Cardiac fibroblast (primary cell): ENCODE results near the gene TMEM131.
"Not testable (repeated sequence)": the region's sequence is repeated elsewhere in the genome, so short reads cannot be mapped to it uniquely, and the experiment has no call there.

Experiments used
- DNase-seq, 2 donors: peaks; one replicate each; pipeline versions ENCODE4 v3.0.0 to v3.0.0-alpha.2; 2010; ENCODE audit warnings: low read depth in 2 of 2
- H3K4me3 ChIP-seq, 2 donors: replicated peaks in 1 of 2; 1 replicate in 1 of 2; 2 replicates in 1 of 2; pipeline ENCODE4 v1.5.1; 2011; ENCODE audit warnings: low read depth in 2 of 2, low read length in 2 of 2, mild to moderate bottlenecking in 2 of 2, moderate library complexity in 1 of 2
- TF ChIP-seq, protein P1 (sequence below): IDR thresholded peaks from one replicate; pipeline ENCODE4 v1.5.1; 2011; ENCODE audit warnings: low read depth, mild to moderate bottlenecking, low read length, inconsistent platforms

Gene TMEM131

DNA sequence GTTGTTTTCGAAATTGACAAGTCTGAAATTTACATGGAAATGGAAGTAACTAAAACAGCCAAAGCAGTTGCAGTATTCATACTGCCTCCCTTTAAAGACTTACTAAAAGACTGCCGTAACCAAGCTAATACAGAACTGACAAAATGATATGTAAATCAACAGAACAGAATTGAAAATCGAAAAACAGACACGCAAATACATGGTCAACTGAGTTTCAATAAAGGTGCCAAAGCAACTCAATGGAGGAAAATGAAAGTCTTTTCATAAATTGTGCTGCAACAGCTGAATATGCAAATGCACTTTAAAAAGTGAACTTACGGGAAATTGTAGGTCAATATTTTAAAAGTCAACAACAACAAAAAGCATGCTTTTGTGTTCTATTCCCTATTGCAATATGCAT, 34.2 kb downstream of the TMEM131 start:
- TF ChIP-seq, protein P1, sequence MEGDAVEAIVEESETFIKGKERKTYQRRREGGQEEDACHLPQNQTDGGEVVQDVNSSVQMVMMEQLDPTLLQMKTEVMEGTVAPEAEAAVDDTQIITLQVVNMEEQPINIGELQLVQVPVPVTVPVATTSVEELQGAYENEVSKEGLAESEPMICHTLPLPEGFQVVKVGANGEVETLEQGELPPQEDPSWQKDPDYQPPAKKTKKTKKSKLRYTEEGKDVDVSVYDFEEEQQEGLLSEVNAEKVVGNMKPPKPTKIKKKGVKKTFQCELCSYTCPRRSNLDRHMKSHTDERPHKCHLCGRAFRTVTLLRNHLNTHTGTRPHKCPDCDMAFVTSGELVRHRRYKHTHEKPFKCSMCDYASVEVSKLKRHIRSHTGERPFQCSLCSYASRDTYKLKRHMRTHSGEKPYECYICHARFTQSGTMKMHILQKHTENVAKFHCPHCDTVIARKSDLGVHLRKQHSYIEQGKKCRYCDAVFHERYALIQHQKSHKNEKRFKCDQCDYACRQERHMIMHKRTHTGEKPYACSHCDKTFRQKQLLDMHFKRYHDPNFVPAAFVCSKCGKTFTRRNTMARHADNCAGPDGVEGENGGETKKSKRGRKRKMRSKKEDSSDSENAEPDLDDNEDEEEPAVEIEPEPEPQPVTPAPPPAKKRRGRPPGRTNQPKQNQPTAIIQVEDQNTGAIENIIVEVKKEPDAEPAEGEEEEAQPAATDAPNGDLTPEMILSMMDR = no peak
- no peak for DNase-seq
- H3K4me3 ChIP-seq = no peak overlapping the region

DNA sequence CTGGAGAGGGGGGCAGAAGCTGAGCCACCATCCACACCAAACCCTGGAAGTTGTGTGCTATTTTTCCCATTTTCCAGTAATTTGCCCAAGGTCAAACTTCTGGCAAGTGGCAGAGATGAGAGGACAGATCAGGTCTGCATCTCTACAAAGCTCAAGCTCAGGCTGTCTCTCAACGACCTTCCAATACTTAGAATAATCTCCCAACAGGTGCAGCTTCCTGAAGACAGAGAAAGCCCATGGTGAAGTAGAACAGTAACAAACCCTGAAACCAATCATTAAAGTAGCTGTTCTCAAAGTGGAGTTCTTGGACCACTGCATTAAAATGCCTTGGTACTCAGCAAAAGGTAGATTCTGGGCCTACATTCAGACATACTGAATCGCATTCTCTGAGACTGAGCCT, 37.6 kb downstream of the TMEM131 start:
- TF ChIP-seq, protein P1 = no peak
- no peak for DNase-seq
- H3K4me3 ChIP-seq = no peak overlapping the region

DNA sequence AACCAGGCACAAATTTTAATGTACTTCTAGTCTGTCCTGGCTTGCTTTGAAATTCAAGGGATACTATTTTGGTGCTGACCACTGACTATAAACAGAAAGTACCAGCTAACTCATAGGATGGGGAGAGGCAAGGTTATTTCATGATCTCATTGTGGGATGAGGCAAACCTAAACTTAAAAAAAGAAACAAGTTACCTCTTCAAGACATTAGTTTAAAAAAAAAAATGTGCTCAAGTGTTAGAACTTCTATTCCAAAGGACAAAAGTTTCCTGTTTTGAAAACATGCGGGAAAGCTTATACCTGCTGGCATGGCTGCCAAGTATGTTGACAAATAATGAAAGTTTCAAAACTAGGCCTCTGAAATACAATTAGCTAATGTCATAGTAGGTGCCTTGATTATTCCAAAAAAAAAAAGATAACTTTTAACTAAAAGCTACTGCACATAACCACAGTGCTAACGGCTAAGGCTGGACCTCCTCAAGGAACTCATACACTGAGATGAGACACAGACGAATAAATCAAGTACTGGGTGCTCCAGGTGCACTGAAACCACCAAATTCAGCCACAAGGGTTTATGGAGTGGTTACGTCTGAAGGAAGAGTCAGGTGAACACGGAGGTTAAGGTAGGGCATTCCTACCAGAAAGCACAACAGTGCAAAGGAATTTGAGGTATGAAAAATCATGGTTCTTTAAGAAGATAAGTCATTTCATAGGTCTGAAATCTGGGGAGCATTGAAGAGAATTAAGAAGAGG, 38.1 kb downstream of the TMEM131 start:
- TF ChIP-seq, protein P1 = no peak
- no peak for DNase-seq
- no peak overlapping the region for H3K4me3 ChIP-seq

DNA sequence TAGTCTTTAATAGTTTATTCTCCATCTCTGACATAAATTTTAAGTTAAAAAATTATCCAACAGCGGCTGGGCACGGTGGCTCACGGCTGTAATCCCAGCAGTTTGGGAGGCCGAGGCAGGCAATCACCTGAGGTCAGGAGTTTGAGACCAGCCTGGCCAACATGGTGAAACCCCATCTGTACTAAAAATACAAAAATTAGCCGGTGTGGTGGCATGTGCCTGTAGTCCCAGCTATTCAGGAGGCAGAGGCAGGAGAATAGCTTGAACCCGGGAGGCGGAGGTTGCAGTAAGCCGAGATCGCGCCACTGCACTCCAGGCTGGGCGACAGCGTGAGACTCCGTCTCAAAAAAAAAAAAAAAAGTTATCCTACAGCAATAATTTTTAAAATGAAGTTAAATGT, 39.0 kb downstream of the TMEM131 start:
- H3K4me3 ChIP-seq, DNase-seq: not testable (repeated sequence)

DNA sequence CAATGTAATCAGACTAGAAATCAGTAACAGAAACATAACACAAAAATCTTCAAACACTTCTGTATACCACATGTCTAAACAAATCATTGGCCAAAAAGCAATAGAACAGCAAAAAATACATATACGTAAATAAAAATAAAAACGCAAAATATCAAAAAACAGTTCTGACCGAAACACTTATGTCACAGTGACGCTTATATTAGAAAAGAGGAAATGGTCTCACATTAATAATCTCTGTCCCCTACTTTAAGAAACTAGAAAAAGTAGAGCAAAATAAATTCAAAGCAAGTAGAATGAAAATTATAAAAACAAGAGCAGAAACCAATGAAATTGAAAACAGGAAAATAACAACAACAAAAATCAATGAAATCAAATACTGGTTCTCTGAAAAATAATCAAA, 41.9 kb downstream of the TMEM131 start:
- no peak overlapping the region for H3K4me3 ChIP-seq
- TF ChIP-seq, protein P1 = no peak
- no peak for DNase-seq

DNA sequence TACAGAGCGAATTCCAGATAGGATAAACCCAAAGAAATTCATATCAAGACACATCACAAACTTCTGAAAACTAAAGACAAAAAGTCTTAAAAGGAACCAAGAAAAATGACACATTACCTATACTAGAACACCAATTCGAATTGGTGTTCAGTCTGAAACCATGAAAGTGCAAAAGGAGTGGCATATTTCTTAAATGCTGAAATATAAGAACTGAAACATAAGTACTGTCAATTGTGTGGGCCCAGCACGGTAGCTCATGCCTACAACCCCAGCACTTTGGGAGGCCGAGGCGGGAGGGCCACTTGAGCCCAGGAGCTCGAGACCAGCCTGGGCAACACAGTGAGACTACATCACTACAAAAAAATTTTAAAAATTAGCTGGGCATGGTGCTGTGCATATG, 43.4 kb downstream of the TMEM131 start:
- no peak for DNase-seq
- no peak overlapping the region for H3K4me3 ChIP-seq
- TF ChIP-seq, protein P1 = no peak

GRCh38 chr2:97951155-97951680, 44.5 kb downstream of the TMEM131 start:
- no peak overlapping the region for H3K4me3 ChIP-seq
- DNase-seq = no peak
- TF ChIP-seq, protein P1 = no peak
